ENCODE results near the gene NCBP1.

NCBP1 gene

GRCh38 chr9:97623946-97624345 is 9.7 kb upstream of the NCBP1 start:
- DNase-seq (ENCODE audit: low spot score) = no peak

GRCh38 chr9:97625620-97626019 is 8.0 kb upstream of the NCBP1 start:
- no peak for DNase-seq (ENCODE audit: low spot score)

GRCh38 chr9:97627624-97628023 is 6.0 kb upstream of the NCBP1 start:
- DNase-seq (ENCODE audit: low spot score) = no peak

GRCh38 chr9:97628668-97629067 is 5.0 kb upstream of the NCBP1 start:
- DNase-seq (ENCODE audit: low spot score) = no peak

- DNase-seq (ENCODE audit: low spot score) = no peak
Measured at GRCh38 chr9:97629156-97629555, 4.5 kb upstream of the NCBP1 start.

GRCh38 chr9:97630591-97630990 is 3.0 kb upstream of the NCBP1 start:
- no peak for DNase-seq (ENCODE audit: low spot score)

- DNase-seq (ENCODE audit: low spot score) = no peak
Measured at GRCh38 chr9:97632248-97632984, 1.2 kb upstream of the NCBP1 start.

- peak; percentile 8 for DNase-seq (ENCODE audit: low spot score)
Measured at GRCh38 chr9:97633859-97634490, 354 bp downstream of the NCBP1 start.

GRCh38 chr9:97635026-97635425 is 1.4 kb downstream of the NCBP1 start:
- no peak for DNase-seq (ENCODE audit: low spot score)

GRCh38 chr9:97636903-97637302 is 3.3 kb downstream of the NCBP1 start:
- no peak for DNase-seq (ENCODE audit: low spot score)

- DNase-seq (ENCODE audit: low spot score) = no peak
Measured at GRCh38 chr9:97638666-97639065, 5.0 kb downstream of the NCBP1 start.

- no peak for DNase-seq (ENCODE audit: low spot score)
Measured at GRCh38 chr9:97640325-97640724, 6.7 kb downstream of the NCBP1 start.

- no peak for DNase-seq (ENCODE audit: low spot score)
Measured at GRCh38 chr9:97645720-97646119, 12.1 kb downstream of the NCBP1 start.

- DNase-seq (ENCODE audit: low spot score) = no peak
Measured at GRCh38 chr9:97647996-97648395, 14.4 kb downstream of the NCBP1 start.

GRCh38 chr9:97651646-97652045 is 18.0 kb downstream of the NCBP1 start:
- DNase-seq (ENCODE audit: low spot score) = no peak

- DNase-seq (ENCODE audit: low spot score) = no peak
Measured at GRCh38 chr9:97658707-97659106, 25.1 kb downstream of the NCBP1 start.

- no peak for DNase-seq (ENCODE audit: low spot score)
Measured at GRCh38 chr9:97659771-97660170, 26.1 kb downstream of the NCBP1 start.

- no peak for DNase-seq (ENCODE audit: low spot score)
Measured at GRCh38 chr9:97660340-97660739, 26.7 kb downstream of the NCBP1 start.

- DNase-seq (ENCODE audit: low spot score) = no peak
Measured at GRCh38 chr9:97660847-97661246, 27.2 kb downstream of the NCBP1 start.

GRCh38 chr9:97665742-97666141 is 32.1 kb downstream of the NCBP1 start:
- no peak for DNase-seq (ENCODE audit: low spot score)

GRCh38 chr9:97666907-97667686 is 33.5 kb downstream of the NCBP1 start:
- DNase-seq (ENCODE audit: low spot score) = no peak

GRCh38 chr9:97668485-97668884 is 34.9 kb downstream of the NCBP1 start:
- no peak for DNase-seq (ENCODE audit: low spot score)

GRCh38 chr9:97670586-97670985 is 37.0 kb downstream of the NCBP1 start:
- DNase-seq (ENCODE audit: low spot score) = no peak
